Measurements from ENCODE around the gene C11orf58. TPM values are rescaled to one million over a fixed set of nuclear protein-coding genes. Genes with fewer than 3 reads are reported as not detected.
A peak's percentile ranks its signal among the peaks of the same experiment; 100 is the strongest.

C11orf58 gene
- total and polyA plus RNA-seq, 2 experiments from 2014 or later: 170 to 185 TPM

- peaks cover 12% of the 10 kb centered on the region for H3K4me1 ChIP-seq (ENCODE audit: insufficient read depth)
- TF ChIP-seq EZH2phosphoT487 (IDR thresholded peaks at IDR 0.05; ENCODE audit: low read depth, severe bottlenecking, unreplicated experiment): no peak
- no peak for TF ChIP-seq CTCF (IDR thresholded peaks at IDR 0.05; ENCODE audit: poor library complexity)
- no peak for TF ChIP-seq EZH2 (IDR thresholded peaks at IDR 0.05; ENCODE audit: borderline replicate concordance)
- peaks cover 46% of the 10 kb centered on the region for H4K20me1 ChIP-seq (ENCODE audit: insufficient read depth, poor library complexity, severe bottlenecking)
- H3K79me2 ChIP-seq: peaks cover 60% of the 10 kb centered on the region
- WGBS (ENCODE audit: low lambda C conversion rate, missing lambda C conversion rate): 1% methylated on average over 32 of the region's 32 CpGs
- H3K4me2 ChIP-seq: peak overlapping the region; percentile 77
- no peaks in the 10 kb centered on the region for H3K27me3 ChIP-seq
- no peaks in the 10 kb centered on the region for H3K9me2 ChIP-seq (replicated peaks; ENCODE audit: insufficient read depth)
- peak overlapping the region; percentile 30 for H2AFZ ChIP-seq
- peak overlapping the region; percentile 84 for H3K4me3 ChIP-seq
- H3K27ac ChIP-seq: peak overlapping the region; percentile 99
- DNase-seq (ENCODE audit: low spot score): peak; percentile 9
- H3K36me3 ChIP-seq (replicated peaks; ENCODE audit: insufficient read depth, low read depth): no peaks in the 10 kb centered on the region
- no peaks in the 10 kb centered on the region for H3K9me3 ChIP-seq (ENCODE audit: low read depth)
Observed at GRCh38 chr11:16738947-16739815, 734 bp downstream of the C11orf58 start.

GRCh38 chr11:16741473-16741872 is 3.0 kb downstream of the C11orf58 start:
- Histone ChIP-seq H3K9me2 (replicated peaks; ENCODE audit: insufficient read depth) (no peaks in the 10 kb centered on the region), H3K9me3 (ENCODE audit: low read depth) (no peaks in the 10 kb centered on the region), H3K27me3 (no peaks in the 10 kb centered on the region), H3K4me1 (ENCODE audit: insufficient read depth) (peaks cover 12% of the 10 kb centered on the region), H3K4me3 (no peak overlapping the region), H3K36me3 (replicated peaks; ENCODE audit: insufficient read depth, low read depth) (no peaks in the 10 kb centered on the region), H3K4me2 (peak overlapping the region; percentile 77), H2AFZ (no peak overlapping the region), H3K79me2 (peaks cover 83% of the 10 kb centered on the region), H4K20me1 (ENCODE audit: insufficient read depth, poor library complexity, severe bottlenecking) (peaks cover 68% of the 10 kb centered on the region), H3K27ac (no peak overlapping the region)
- DNase-seq (ENCODE audit: low spot score): no peak
- 90% methylated on average over 4 of the region's 4 CpGs for WGBS (ENCODE audit: low lambda C conversion rate, missing lambda C conversion rate)
- TF ChIP-seq EZH2phosphoT487 (IDR thresholded peaks at IDR 0.05; ENCODE audit: low read depth, severe bottlenecking, unreplicated experiment) (no peak), EZH2 (IDR thresholded peaks at IDR 0.05; ENCODE audit: borderline replicate concordance) (no peak), CTCF (IDR thresholded peaks at IDR 0.05; ENCODE audit: poor library complexity) (no peak)

- H3K36me3 ChIP-seq (replicated peaks; ENCODE audit: insufficient read depth, low read depth): no peaks in the 10 kb centered on the region
- H2AFZ ChIP-seq: no peak overlapping the region
- no peaks in the 10 kb centered on the region for H3K9me2 ChIP-seq (replicated peaks; ENCODE audit: insufficient read depth)
- no peak overlapping the region for H3K4me2 ChIP-seq
- DNase-seq (ENCODE audit: low spot score): no peak
- H3K4me3 ChIP-seq: no peak overlapping the region
- H3K27me3 ChIP-seq: no peaks in the 10 kb centered on the region
- H4K20me1 ChIP-seq (ENCODE audit: insufficient read depth, poor library complexity, severe bottlenecking): peaks cover 84% of the 10 kb centered on the region
- TF ChIP-seq CTCF (IDR thresholded peaks at IDR 0.05; ENCODE audit: poor library complexity): no peak
- no peak for TF ChIP-seq EZH2phosphoT487 (IDR thresholded peaks at IDR 0.05; ENCODE audit: low read depth, severe bottlenecking, unreplicated experiment)
- no peak for TF ChIP-seq EZH2 (IDR thresholded peaks at IDR 0.05; ENCODE audit: borderline replicate concordance)
- 91% methylated on average over 4 of the region's 4 CpGs for WGBS (ENCODE audit: low lambda C conversion rate, missing lambda C conversion rate)
- peaks cover 8% of the 10 kb centered on the region for H3K4me1 ChIP-seq (ENCODE audit: insufficient read depth)
- no peak overlapping the region for H3K27ac ChIP-seq
- no peaks in the 10 kb centered on the region for H3K9me3 ChIP-seq (ENCODE audit: low read depth)
- peaks cover 98% of the 10 kb centered on the region for H3K79me2 ChIP-seq
Observed at GRCh38 chr11:16743478-16743877, 5.0 kb downstream of the C11orf58 start.

Data from hepatocyte (in vitro differentiated cells).